Measurements from ENCODE around the gene SERINC1. TPM values are rescaled to one million over a fixed set of nuclear protein-coding genes. Genes with fewer than 3 reads are reported as not detected.

Gene SERINC1
- total and polyA plus RNA-seq, 2 donors (not counting 1 experiment from before 2014, with no cell fraction given), result 306 to 363 TPM

GRCh38 chr6:122405417-122405816 lies 66.2 kb downstream of the SERINC1 start:
- H3K4me3 ChIP-seq (replicated peaks in 1 of 4; ENCODE audit: control extremely low read depth in 1 of 4, insufficient read depth in 1 of 4, low read depth in 3 of 4, low read length in 4 of 4), result no peak overlapping the region
- peaks cover 3% of the 10 kb centered on the region for H3K4me1 ChIP-seq (ENCODE audit: control insufficient read depth, extremely low read depth, insufficient read depth, low read length)
- no peaks in the 10 kb centered on the region for H3K27me3 ChIP-seq (ENCODE audit: control insufficient read depth, insufficient read depth, low read length)
- H2AFZ ChIP-seq (ENCODE audit: low read length), result no peak overlapping the region
- H3K36me3 ChIP-seq (ENCODE audit: control insufficient read depth, insufficient read depth, low read length), result no peaks in the 10 kb centered on the region
- H3K9me3 ChIP-seq (ENCODE audit: control insufficient read depth, insufficient read depth, low read depth, low read length), result no peaks in the 10 kb centered on the region
- H3K4me2 ChIP-seq (ENCODE audit: extremely low read depth, insufficient read depth, low read length), result no peak overlapping the region
- no peaks in the 10 kb centered on the region for H4K20me1 ChIP-seq (ENCODE audit: control insufficient read depth, extremely low read depth, insufficient read depth, low read length)
- H3K9ac ChIP-seq (ENCODE audit: insufficient read depth, low read length), result no peak overlapping the region
- DNase-seq (ENCODE audit: low read depth in 2 of 2), result peak in 1 of 2 donors; percentile 21
- peaks cover 50% of the 10 kb centered on the region for H3K79me2 ChIP-seq (ENCODE audit: control insufficient read depth, insufficient read depth, low read length)
- no peak overlapping the region for H3K27ac ChIP-seq (ENCODE audit: insufficient read depth, low read length)
- TF ChIP-seq EZH2 (IDR thresholded peaks at IDR 0.05; ENCODE audit: low read length, missing control alignments) (no peak), CTCF (conservative IDR thresholded peaks at IDR 0.05 in 1 of 2, IDR thresholded peaks at IDR 0.05 in 1 of 2; ENCODE audit: low read depth in 1 of 2, low read length in 2 of 2) (peak in 1 of 2 donors; percentile 23)

GRCh38 chr6:122404444-122404843 lies 67.2 kb downstream of the SERINC1 start:
- H4K20me1 ChIP-seq (ENCODE audit: control insufficient read depth, extremely low read depth, insufficient read depth, low read length), result no peaks in the 10 kb centered on the region
- peaks cover 55% of the 10 kb centered on the region for H3K79me2 ChIP-seq (ENCODE audit: control insufficient read depth, insufficient read depth, low read length)
- no peak overlapping the region for H3K9ac ChIP-seq (ENCODE audit: insufficient read depth, low read length)
- no peak overlapping the region for H3K4me2 ChIP-seq (ENCODE audit: extremely low read depth, insufficient read depth, low read length)
- TF ChIP-seq CTCF (conservative IDR thresholded peaks at IDR 0.05 in 1 of 2, IDR thresholded peaks at IDR 0.05 in 1 of 2; ENCODE audit: low read depth in 1 of 2, low read length in 2 of 2) (no peak), EZH2 (IDR thresholded peaks at IDR 0.05; ENCODE audit: low read length, missing control alignments) (no peak)
- no peaks in the 10 kb centered on the region for H3K36me3 ChIP-seq (ENCODE audit: control insufficient read depth, insufficient read depth, low read length)
- no peaks in the 10 kb centered on the region for H3K27me3 ChIP-seq (ENCODE audit: control insufficient read depth, insufficient read depth, low read length)
- H3K4me3 ChIP-seq (replicated peaks in 1 of 4; ENCODE audit: control extremely low read depth in 1 of 4, insufficient read depth in 1 of 4, low read depth in 3 of 4, low read length in 4 of 4), result no peak overlapping the region
- no peaks in the 10 kb centered on the region for H3K9me3 ChIP-seq (ENCODE audit: control insufficient read depth, insufficient read depth, low read depth, low read length)
- H3K4me1 ChIP-seq (ENCODE audit: control insufficient read depth, extremely low read depth, insufficient read depth, low read length), result peaks cover 3% of the 10 kb centered on the region
- no peak overlapping the region for H3K27ac ChIP-seq (ENCODE audit: insufficient read depth, low read length)
- H2AFZ ChIP-seq (ENCODE audit: low read length), result no peak overlapping the region
- no peak for DNase-seq (ENCODE audit: low read depth in 2 of 2)

- H4K20me1 ChIP-seq (ENCODE audit: control insufficient read depth, extremely low read depth, insufficient read depth, low read length), result no peaks in the 10 kb centered on the region
- peak overlapping the region in 3 of 4 experiments; percentile 75 to 93 (median 91) for H3K4me3 ChIP-seq (replicated peaks in 1 of 4; ENCODE audit: control extremely low read depth in 1 of 4, insufficient read depth in 1 of 4, low read depth in 3 of 4, low read length in 4 of 4)
- TF ChIP-seq CTCF (conservative IDR thresholded peaks at IDR 0.05 in 1 of 2, IDR thresholded peaks at IDR 0.05 in 1 of 2; ENCODE audit: low read depth in 1 of 2, low read length in 2 of 2), result no peak
- TF ChIP-seq EZH2 (IDR thresholded peaks at IDR 0.05; ENCODE audit: low read length, missing control alignments), result no peak
- no peaks in the 10 kb centered on the region for H3K36me3 ChIP-seq (ENCODE audit: control insufficient read depth, insufficient read depth, low read length)
- peaks cover 38% of the 10 kb centered on the region for H3K79me2 ChIP-seq (ENCODE audit: control insufficient read depth, insufficient read depth, low read length)
- H3K4me1 ChIP-seq (ENCODE audit: control insufficient read depth, extremely low read depth, insufficient read depth, low read length), result peaks cover 6% of the 10 kb centered on the region
- H3K4me2 ChIP-seq (ENCODE audit: extremely low read depth, insufficient read depth, low read length), result peak overlapping the region; percentile 30
- no peak overlapping the region for H3K27ac ChIP-seq (ENCODE audit: insufficient read depth, low read length)
- no peak overlapping the region for H2AFZ ChIP-seq (ENCODE audit: low read length)
- H3K9ac ChIP-seq (ENCODE audit: insufficient read depth, low read length), result no peak overlapping the region
- H3K9me3 ChIP-seq (ENCODE audit: control insufficient read depth, insufficient read depth, low read depth, low read length), result no peaks in the 10 kb centered on the region
- DNase-seq (ENCODE audit: low read depth in 2 of 2), result no peak
- H3K27me3 ChIP-seq (ENCODE audit: control insufficient read depth, insufficient read depth, low read length), result no peaks in the 10 kb centered on the region
Observed at GRCh38 chr6:122401104-122401503, 70.5 kb downstream of the SERINC1 start.
